Heart right ventricle (tissue), 16 donors: ENCODE results near the gene PNKP. TPM values are rescaled to one million over a fixed set of nuclear protein-coding genes. Genes with fewer than 3 reads are reported as not detected.

Source experiments
- ATAC-seq, 8 donors: fragments of 200-7000 bp; cut with Tn5 transposase; one replicate each; pipeline ENCODE4 v1.9.1; 2020; ENCODE audit warnings: mild to moderate bottlenecking in 8 of 8, moderate library complexity in 8 of 8, moderate number of reproducible peaks in 1 of 8
- DNase-seq, 2 donors: peaks; one replicate each; pipeline ENCODE4 v3.0.0-alpha.2; 2020
- H3K27ac ChIP-seq, 10 donors: fragments of 200-600 bp; sonication (generic) in 2 of 10; one replicate each; pipeline versions ENCODE4 v1.5.0 to v1.8.0; 2020 to 2022; ENCODE audit warnings: mild to moderate bottlenecking in 3 of 10
- H3K27me3 ChIP-seq, 7 donors: fragments of 200-600 bp; one replicate each; pipeline ENCODE4 v1.8.0; 2021 to 2022; ENCODE audit warnings: mild to moderate bottlenecking in 2 of 7
- H3K36me3 ChIP-seq, 9 donors: fragments of 200-600 bp; sonication (generic) in 1 of 9; one replicate each; pipeline versions ENCODE4 v1.5.0 to v1.8.0; 2020 to 2022; ENCODE audit warnings: mild to moderate bottlenecking in 2 of 9
- H3K4me1 ChIP-seq, 9 donors: fragments of 200-600 bp; sonication (generic) in 1 of 9; one replicate each; pipeline versions ENCODE4 v1.5.0 to v1.8.0; 2020 to 2022; ENCODE audit warnings: mild to moderate bottlenecking in 4 of 9
- H3K4me3 ChIP-seq, 10 donors: fragments of 200-600 bp; sonication (generic) in 2 of 10; one replicate each; pipeline versions ENCODE4 v1.5.0 to v1.8.0; 2020 to 2022; ENCODE audit warnings: mild to moderate bottlenecking in 7 of 10, moderate library complexity in 2 of 10
- H3K9me3 ChIP-seq, 11 donors: fragments of 200-600 bp in 10 of 11; sonication (generic) in 2 of 11; one replicate each; pipeline versions ENCODE4 v1.5.0 to v1.8.0; 2013 to 2022; ENCODE audit warnings: mild to moderate bottlenecking in 2 of 11, control low read depth in 1 of 11, moderate library complexity in 1 of 11
- CTCF ChIP-seq, 9 donors: fragments of 200-600 bp; sonication (generic) in 2 of 9; IDR thresholded peaks; one replicate each; pipeline versions ENCODE4 v1.5.0 to v1.8.0; 2021 to 2022; ENCODE audit warnings: antibody characterized with exemption in 9 of 9, mild to moderate bottlenecking in 5 of 9, moderate library complexity in 1 of 9
- WGBS, 2 donors: extraction: QIAGEN DNeasy Blood & Tissue Kit; methylation state at CpG; one replicate each; pipeline ENCODE4 v1.1.7; 2013; ENCODE audit warnings: inconsistent platforms in 1 of 2; 5-methylcytosine and 5-hydroxymethylcytosine counted together
- intact Hi-C, 10 donors: fragments of 100-400 bp; cut with DNase I; formaldehyde crosslinking; loops; one replicate each; pipeline versions ENCODE4 v1.11.1 to v1.14.2; 2022
- polyA plus RNA-seq, 2 donors: library from polyadenylated mRNA; stranded (reverse); fragments of 200-250 nt; gene quantifications; one replicate each; pipeline ENCODE4 v1.2.3, GENCODE V29; 2013
- total RNA-seq, 10 donors: library from RNA; stranded (reverse); fragmentation: NEBNext Ultra II Directional in 3 of 10; extraction: Animal tissue kit (Norgen Biotek cat#: 25700) in 3 of 10; gene quantifications; one replicate each; pipeline versions ENCODE4 v1.2.1 to v1.2.4, GENCODE V29; 2021 to 2023
- donor health status: Arrhythmogenic right ventricular cardiomyopathy.
- donor health status: ischemic (EF 13 %, LVEDD 7.1; RV severe dilation, severe dysfunction).
- donor health status: healthy with polysubstance abuse.
- donor health status: DM: no; HTN: yes; CAD: no.
- donor health status: DM: no; HTN: no; CAD: no.
- donor health status: ischemic (EF 25% LVEDD 6.9; RV normal size, moderate dysfunction).
- donor health status: ischemic (EF 25% LVEDD 5.7; RV mildly dilated, moderate dysfunction).
- donor health status: healthy.
- donor health status: DM: yes; HTN: yes; CAD: no.
- donor health status: Ischemic cardiomyopathy.
- donor health status: ischemic (EF 35%, LVEDD 5.7; RV mildly dilated, moderate dysfunction).
- donor health status: nonischemic (EF 11% LVEDD 7.7; RV severe dilation, severe dysfunction).
- donor health status: DM: yes; HTN: yes; CAD: no.
- donor health status: PGD.
- donor health status: ischemic (EF 29% LVEDD 5.4; RV normal size, mild dysfunction).
- donor health status: nonischemic (EF 23%, LVEDD 6.1; RV moderate dilation, normal function).

Gene PNKP
- total and polyA plus RNA-seq, 12 donors, result 24.0 to 91.7 (median 34.6) TPM

GRCh38 chr19:49835562-49835961 lies 31.8 kb downstream of the PNKP start:
- Histone ChIP-seq H3K9me3 (no peaks in the 10 kb centered on the region), H3K36me3 (peaks cover 0 to 100% (median 69%) of the 10 kb centered on the region in 9 donors), H3K4me1 (peaks cover 0 to 18% (median 0%) of the 10 kb centered on the region in 9 donors), H3K27me3 (no peaks in the 10 kb centered on the region), H3K4me3 (no peak overlapping the region), H3K27ac (no peak overlapping the region)
- TF ChIP-seq CTCF (IDR thresholded peaks at IDR 0.05), result no peak
- intact Hi-C loops, result loop anchor here in 1 of 10 donors (10.0 kb wide), 1 partner anchor 1239 kb away; no protein-coding TSS in a partner anchor
- DNase-seq (no peak), ATAC-seq (peak in 2 of 8 donors; percentile 5 to 21)
- 95 to 96% methylated on average over 10 to 12 of the region's 12 CpGs for WGBS, 2 donors

- Histone ChIP-seq H3K4me1 (peaks cover 0 to 18% (median 0%) of the 10 kb centered on the region in 9 donors), H3K27me3 (no peaks in the 10 kb centered on the region), H3K27ac (no peak overlapping the region), H3K36me3 (peaks cover 0 to 100% (median 75%) of the 10 kb centered on the region in 9 donors), H3K9me3 (no peaks in the 10 kb centered on the region), H3K4me3 (no peak overlapping the region)
- ATAC-seq, result peak in 1 of 8 donors; percentile 10
- intact Hi-C loops, result loop anchor here in 1 of 10 donors (10.0 kb wide), 1 partner anchor 1241 kb away; no protein-coding TSS in a partner anchor
- 92 to 93% methylated on average over 7 of the region's 7 CpGs for WGBS, 2 donors
- no peak for TF ChIP-seq CTCF (IDR thresholded peaks at IDR 0.05)
- no peak for DNase-seq
Measured at GRCh38 chr19:49833599-49833998, 33.8 kb downstream of the PNKP start.

- DNase-seq (no peak), ATAC-seq (no peak)
- Histone ChIP-seq H3K27ac (peak overlapping the region in 1 of 10 donors; percentile 60), H3K9me3 (no peaks in the 10 kb centered on the region), H3K4me1 (peaks cover 0 to 18% (median 0%) of the 10 kb centered on the region in 9 donors), H3K27me3 (no peaks in the 10 kb centered on the region), H3K4me3 (no peak overlapping the region), H3K36me3 (peaks cover 0 to 100% (median 70%) of the 10 kb centered on the region in 9 donors)
- no peak for TF ChIP-seq CTCF (IDR thresholded peaks at IDR 0.05)
- WGBS, 2 donors, result 60 to 72% methylated on average over 9 of the region's 9 CpGs
- intact Hi-C loops, result loop anchor here in 1 of 10 donors (10.0 kb wide), 1 partner anchor 1242 kb away; no protein-coding TSS in a partner anchor
Measured at GRCh38 chr19:49832556-49832955, 34.8 kb downstream of the PNKP start.

GRCh38 chr19:49831592-49831991 lies 35.8 kb downstream of the PNKP start:
- H3K4me1 ChIP-seq, result peaks cover 0 to 18% (median 0%) of the 10 kb centered on the region in 9 donors
- H3K27ac ChIP-seq, result no peak overlapping the region
- H3K36me3 ChIP-seq, result peaks cover 0 to 100% (median 66%) of the 10 kb centered on the region in 9 donors
- 96 to 98% methylated on average over 8 of the region's 8 CpGs for WGBS, 2 donors
- ATAC-seq, result no peak
- H3K9me3 ChIP-seq, result no peaks in the 10 kb centered on the region
- no peak for TF ChIP-seq CTCF (IDR thresholded peaks at IDR 0.05)
- DNase-seq, result no peak
- intact Hi-C loops, result loop anchor here in 1 of 10 donors (10.0 kb wide), 1 partner anchor 1243 kb away; no protein-coding TSS in a partner anchor
- H3K27me3 ChIP-seq, result no peaks in the 10 kb centered on the region
- H3K4me3 ChIP-seq, result no peak overlapping the region
